Measurements from ENCODE around the gene OR9A2.
"Not testable (repeated sequence)": the region's sequence is repeated elsewhere in the genome, so short reads cannot be mapped to it uniquely, and the experiment has no call there.

OR9A2 gene

DNA sequence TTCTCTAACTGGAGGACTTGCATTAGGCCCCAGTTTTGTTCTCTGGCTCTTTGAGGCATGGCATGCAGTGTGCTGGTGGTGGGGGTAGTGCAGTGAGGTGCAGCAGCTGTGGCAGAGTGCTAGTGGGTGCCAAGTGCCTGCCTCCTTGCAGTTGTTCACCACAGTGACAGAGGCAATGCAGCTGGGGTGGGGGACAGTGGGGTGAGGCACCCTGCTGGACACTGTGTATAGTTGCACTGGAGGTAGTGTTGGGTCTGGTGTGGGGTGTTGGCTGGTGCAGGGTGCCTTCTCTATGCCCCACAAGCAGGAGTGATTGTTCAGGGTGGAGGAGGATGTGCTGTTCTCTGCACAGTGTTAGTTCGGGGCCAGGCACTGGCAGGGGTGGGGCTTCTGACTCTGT, 43.1 kb downstream of the OR9A2 start:
- in situ Hi-C loops (cut with MboI; ENCODE audit: low sequenced_read_pairs), result no loop called here

GRCh38 chr7:142978402-142978801, 48.5 kb downstream of the OR9A2 start:
- in situ Hi-C loops (cut with MboI; ENCODE audit: low sequenced_read_pairs), result not testable (repeated sequence)
